Neural cell (in vitro differentiated cells): ENCODE results near the gene ISY1.

Source experiments
- EZH2 ChIP-seq: fragments of 200-600, 300-800 bp; shearing (Covaris generic), sonication (generic); IDR thresholded peaks from 2 replicates; pipeline ENCODE4 v1.6.1; 2014; ENCODE audit warnings: antibody characterized with exemption, low read length, borderline replicate concordance, mild to moderate bottlenecking; ENCODE audit not compliant: insufficient read depth, poor library complexity, severe bottlenecking
- POLR2AphosphoS5 ChIP-seq: IDR thresholded peaks from 2 replicates; pipeline ENCODE4 v1.6.1; 2012

GRCh38 chr3:129164500-129164899 lies 3.6 kb upstream of the ISY1 start:
- TF ChIP-seq POLR2AphosphoS5 (no peak), EZH2 (no peak)
